Renal cortical epithelial cell (primary cell): ENCODE data around the gene ZNF432. TPM values are rescaled to one million over a fixed set of nuclear protein-coding genes. Genes with fewer than 3 reads are reported as not detected.
A peak's percentile ranks its signal among the peaks of the same experiment; 100 is the strongest.

ENCODE experiments used
- DNase-seq: peaks from one replicate; pipeline ENCODE4 v3.0.0-alpha.2; 2011; ENCODE audit warnings: low read depth
- total RNA-seq: library from RNA; depleted of rRNA; stranded (reverse); fragments of >200 nt; gene quantifications from 2 replicates; pipeline ENCODE4 v1.2.3, GENCODE V29; 2014

Gene ZNF432
- total RNA-seq, 1 donor from 2014 or later: 18.1 TPM

DNA sequence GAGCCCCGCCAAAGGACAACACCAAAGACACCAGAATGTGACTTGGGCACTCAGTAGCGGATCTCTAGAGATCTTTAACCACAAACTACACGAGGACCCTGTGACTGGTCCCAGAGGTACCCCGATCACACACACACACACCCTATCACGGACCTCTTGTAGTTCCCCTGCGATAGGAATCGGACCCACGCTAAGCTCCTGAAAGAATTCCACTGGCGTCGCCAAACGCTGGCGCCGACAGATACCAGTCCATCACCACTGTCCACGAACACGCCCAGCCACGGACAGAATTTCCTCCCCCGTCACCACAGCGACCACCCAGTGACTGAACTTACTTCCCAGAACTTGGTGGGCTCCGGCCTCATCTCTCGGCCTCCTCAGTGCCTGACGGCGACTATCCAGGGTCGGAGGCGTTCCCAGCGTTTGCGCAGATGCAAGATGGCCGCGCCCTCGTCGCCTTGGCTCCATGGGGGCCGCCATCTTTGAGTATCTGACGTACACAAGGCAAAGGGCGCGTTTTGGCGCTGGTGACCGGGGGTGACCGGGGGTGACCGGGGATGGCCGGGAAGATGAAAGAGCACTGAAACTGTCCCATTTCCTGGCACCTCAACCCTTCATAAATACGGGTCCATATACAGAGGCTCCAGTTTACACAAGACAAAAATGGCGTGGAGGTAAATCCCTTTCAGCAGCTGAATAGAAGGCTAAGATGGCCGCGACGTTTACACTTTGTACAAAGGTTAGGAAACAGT lies 40.7 kb downstream of the ZNF432 start, which contains the start of gene ZNF615:
TSS of gene ZNF615 (minus strand) at position 406 of the 752 bp plus-strand sequence. CDS start 4,500 bp downstream, outside the sequence.
- peak; percentile 60 for DNase-seq

DNA sequence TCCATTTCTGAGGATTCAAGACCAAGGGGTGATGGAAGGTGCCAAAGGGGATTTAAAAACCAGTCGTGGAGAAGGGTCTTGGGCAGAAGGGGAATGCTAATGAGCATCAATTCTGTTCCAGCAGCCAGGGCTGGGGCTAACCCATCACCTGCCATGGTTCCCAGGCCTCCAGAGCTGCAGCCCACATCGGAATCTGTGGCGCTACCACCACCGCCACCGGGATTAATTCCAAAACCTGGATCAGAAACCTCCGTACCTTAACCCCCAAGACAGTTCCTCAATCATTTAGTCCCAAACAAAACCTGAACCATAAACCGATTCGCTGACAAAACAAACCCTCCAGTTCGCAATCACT lies 41.2 kb downstream of the ZNF432 start:
- DNase-seq: no peak

DNA sequence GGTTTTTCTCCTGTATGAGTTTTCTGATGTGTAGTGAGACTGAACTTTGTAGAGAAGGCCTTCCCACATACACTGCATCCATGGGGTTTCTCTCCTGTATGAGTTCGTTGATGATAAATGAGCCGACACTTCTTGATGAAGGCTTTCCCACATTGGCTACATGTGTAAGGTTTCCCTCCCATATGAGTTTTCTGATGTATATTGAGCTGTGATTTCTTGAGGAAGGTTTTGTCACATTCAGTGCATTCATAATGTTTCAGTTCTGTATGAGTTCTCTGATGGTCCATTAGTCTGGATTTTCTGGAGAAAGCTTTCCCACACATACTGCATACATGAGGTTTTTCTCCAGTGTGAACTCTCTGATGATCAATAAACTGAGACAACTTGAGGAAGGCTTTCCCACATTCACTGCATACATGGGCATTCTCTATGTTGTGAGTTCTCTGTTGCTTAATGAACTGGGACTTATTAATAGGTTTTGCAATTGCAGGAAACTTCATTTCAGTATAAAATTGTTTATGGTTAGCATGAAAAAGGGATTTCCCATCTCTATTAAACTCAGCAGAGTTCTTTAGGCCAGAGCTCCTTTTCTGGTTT lies 54.5 kb downstream of the ZNF432 start:
- DNase-seq: peak; percentile 2

DNA sequence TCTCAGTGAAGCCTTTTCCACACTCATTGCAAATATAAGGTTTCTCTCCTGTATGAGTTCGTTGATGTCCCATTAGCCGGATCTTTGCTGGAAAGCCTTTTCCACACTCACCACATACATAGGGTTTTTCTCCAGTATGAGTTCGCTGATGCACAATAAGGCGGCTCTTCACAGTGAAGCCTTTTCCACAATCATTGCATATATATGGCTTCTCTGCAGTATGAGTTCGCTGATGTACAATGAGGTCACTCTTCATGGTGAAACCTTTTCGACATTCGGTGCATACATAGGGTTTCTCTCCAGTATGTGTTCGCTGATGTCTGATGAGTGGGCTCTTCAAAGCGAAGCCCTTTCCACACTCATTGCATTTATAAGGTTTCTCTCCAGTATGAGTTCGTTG lies 55.2 kb downstream of the ZNF432 start:
- DNase-seq: no peak

DNA sequence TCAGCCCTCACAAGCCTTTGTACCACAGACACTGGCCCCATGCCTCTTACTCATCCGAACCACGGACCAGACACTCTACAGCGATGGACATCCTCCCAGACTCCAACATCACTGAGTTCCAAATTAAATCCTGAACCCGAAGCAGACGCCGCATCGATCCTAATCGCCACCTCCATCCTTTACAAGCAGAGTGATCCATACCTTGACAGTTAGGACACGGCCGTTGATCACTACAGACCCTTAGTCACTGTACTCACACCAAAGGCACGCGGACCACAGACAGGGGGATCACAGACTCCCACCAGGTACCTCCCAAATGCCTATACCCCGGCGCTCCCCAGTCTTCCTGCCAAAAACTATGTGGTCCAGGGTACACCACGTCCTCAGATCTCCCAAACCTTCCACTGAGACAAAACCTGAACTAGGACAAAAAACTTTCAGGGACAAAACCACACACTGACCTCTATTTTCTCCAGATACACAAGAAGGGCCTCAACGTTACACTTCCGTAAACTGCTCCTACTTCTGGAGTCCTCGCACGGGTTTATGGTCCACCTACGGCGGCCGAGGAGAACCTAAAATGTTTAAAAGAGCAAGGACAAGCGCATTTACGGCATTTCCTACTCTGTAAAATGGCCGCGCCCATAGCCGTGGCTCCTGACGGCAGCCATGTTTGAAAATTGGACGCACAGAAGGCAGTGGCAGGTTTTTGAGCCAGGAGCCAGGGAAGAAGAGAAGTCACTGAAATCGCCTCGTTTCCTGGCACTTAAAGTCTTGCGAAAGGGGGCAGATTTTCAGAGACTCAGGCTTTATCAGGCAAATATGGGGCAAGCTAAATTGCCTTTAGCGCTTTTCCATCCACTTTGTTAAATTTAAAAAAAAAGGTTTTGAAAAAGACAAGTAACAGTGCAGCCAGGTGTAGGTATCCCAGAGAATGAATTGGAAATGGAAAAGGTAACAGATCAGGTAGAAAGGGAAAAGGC lies 62.0 kb downstream of the ZNF432 start, which contains the start of gene ZNF350:
TSS of gene ZNF350 (minus strand) at position 532 of the 983 bp plus-strand sequence. CDS start 12,480 bp downstream, outside the sequence.
- DNase-seq: peak; percentile 93

DNA sequence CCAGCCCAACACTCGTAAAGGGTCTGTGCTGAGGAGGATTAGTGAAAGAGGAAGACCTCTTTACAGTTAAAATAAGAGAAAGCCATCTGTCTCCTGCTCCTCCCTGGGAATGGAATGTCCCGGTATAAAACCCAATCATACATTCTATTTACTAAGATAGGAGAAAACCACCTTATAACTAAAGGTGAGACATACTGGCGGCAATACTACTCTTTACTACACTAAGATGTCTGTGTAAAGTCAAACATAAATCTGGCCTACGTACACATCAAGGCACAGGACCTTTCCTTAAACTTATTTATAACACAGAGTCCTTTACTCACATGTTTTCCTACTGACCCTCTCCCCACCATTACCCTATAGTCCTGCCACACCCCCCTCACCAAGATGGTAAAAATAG lies 65.3 kb downstream of the ZNF432 start:
- DNase-seq: no peak

Other genes starting within 250 kb of the ZNF432 start
- gene ZNF577, start 160.9 kb downstream of the ZNF432 start, total RNA-seq: 3.0 and 14.7 TPM in 2 replicates
- 10.9 and 14.9 TPM in 2 replicates for gene ZNF649, start 143.8 kb downstream of the ZNF432 start, total RNA-seq
- gene ZNF613, start 121.4 kb downstream of the ZNF432 start, total RNA-seq: 5.2 and 12.0 TPM in 2 replicates
- gene ZNF350, start 62.0 kb downstream of the ZNF432 start, total RNA-seq: 14.4 and 15.6 TPM in 2 replicates
- 5.4 and 20.6 TPM in 2 replicates for gene ZNF615, start 40.6 kb downstream of the ZNF432 start, total RNA-seq
- gene ZNF614, start 20.5 kb downstream of the ZNF432 start, total RNA-seq: 11.6 and 15.8 TPM in 2 replicates
- 18.8 and 22.8 TPM in 2 replicates for gene ZNF841, start 46.9 kb upstream of the ZNF432 start, total RNA-seq
- 14.8 and 14.9 TPM in 2 replicates for gene ZNF616, start 91.1 kb upstream of the ZNF432 start, total RNA-seq
- 7.5 and 18.2 TPM in 2 replicates for gene ZNF836, start 122.8 kb upstream of the ZNF432 start, total RNA-seq
- 293 and 385 TPM in 2 replicates for gene PPP2R1A, start 141.2 kb upstream of the ZNF432 start, total RNA-seq
- gene ZNF766, start 220.7 kb upstream of the ZNF432 start, total RNA-seq: 12.7 and 31.6 TPM in 2 replicates
- gene ZNF480, start 248.3 kb upstream of the ZNF432 start, total RNA-seq: 5.7 and 12.0 TPM in 2 replicates